Measurements from ENCODE around the gene RAB27B. TPM values are rescaled to one million over a fixed set of nuclear protein-coding genes. Genes with fewer than 3 reads are reported as not detected.
"Not testable (repeated sequence)": the region's sequence is repeated elsewhere in the genome, so short reads cannot be mapped to it uniquely, and the experiment has no call there.

The RAB27B gene
- total RNA-seq, 1 donor from 2014 or later: 13.4 TPM

- Mint-ChIP-seq H3K9me3 (ENCODE audit: low read depth) (peaks cover 2% of the 10 kb centered on the region), H3K4me3 (ENCODE audit: low read depth) (no peak overlapping the region), H3K27me3 (no peaks in the 10 kb centered on the region), H3K4me1 (ENCODE audit: low read depth) (peaks cover 16% of the 10 kb centered on the region), H3K27ac (no peak overlapping the region), H3K36me3 (ENCODE audit: insufficient read depth) (no peaks in the 10 kb centered on the region)
- TF ChIP-seq CTCF (IDR thresholded peaks at IDR 0.05; ENCODE audit: unreplicated experiment): no peak
- DNase-seq (ENCODE audit: low spot score, unreplicated experiment): no peak
These were observed 22.5 kb upstream of the RAB27B start for GRCh38 chr18:54805571-54806334.

DNA sequence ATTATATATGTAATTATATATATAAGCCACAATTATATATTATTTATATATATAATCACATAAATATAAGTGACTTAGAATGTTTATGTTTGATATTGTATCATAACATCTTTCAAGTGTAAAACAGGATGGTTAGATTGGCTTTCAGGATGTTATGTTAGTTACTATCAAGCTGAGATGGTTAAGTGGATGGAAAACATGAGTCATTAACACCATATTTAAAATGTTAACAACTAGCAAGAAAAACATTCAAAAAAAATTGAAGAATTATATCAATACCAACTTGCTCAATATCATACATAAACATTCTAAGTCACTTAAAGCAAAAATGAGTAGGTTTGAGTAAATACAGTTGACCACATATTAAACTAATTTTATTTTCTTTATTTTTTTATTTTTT lies 21.8 kb upstream of the RAB27B start:
- no peaks in the 10 kb centered on the region for H3K27me3 Mint-ChIP-seq
- H3K9me3 Mint-ChIP-seq (ENCODE audit: low read depth): no peaks in the 10 kb centered on the region

GRCh38 chr18:54807303-54807702 lies 21.0 kb upstream of the RAB27B start:
- H3K4me1 Mint-ChIP-seq (ENCODE audit: low read depth): peaks cover 23% of the 10 kb centered on the region
- no peak overlapping the region for H3K4me3 Mint-ChIP-seq (ENCODE audit: low read depth)
- no peaks in the 10 kb centered on the region for H3K36me3 Mint-ChIP-seq (ENCODE audit: insufficient read depth)
- no peak for TF ChIP-seq CTCF (IDR thresholded peaks at IDR 0.05; ENCODE audit: unreplicated experiment)
- no peaks in the 10 kb centered on the region for H3K9me3 Mint-ChIP-seq (ENCODE audit: low read depth)
- no peaks in the 10 kb centered on the region for H3K27me3 Mint-ChIP-seq
- DNase-seq (ENCODE audit: low spot score, unreplicated experiment): no peak
- no peak overlapping the region for H3K27ac Mint-ChIP-seq

More for the DNA sequence above, 21.8 kb upstream of the RAB27B start:
- DNase-seq (ENCODE audit: low spot score, unreplicated experiment): no peak
- H3K27ac Mint-ChIP-seq: no peak overlapping the region
- TF ChIP-seq CTCF (IDR thresholded peaks at IDR 0.05; ENCODE audit: unreplicated experiment): no peak
- no peaks in the 10 kb centered on the region for H3K36me3 Mint-ChIP-seq (ENCODE audit: insufficient read depth)
- H3K4me1 Mint-ChIP-seq (ENCODE audit: low read depth): peaks cover 20% of the 10 kb centered on the region
- H3K4me3 Mint-ChIP-seq (ENCODE audit: low read depth): no peak overlapping the region

DNA sequence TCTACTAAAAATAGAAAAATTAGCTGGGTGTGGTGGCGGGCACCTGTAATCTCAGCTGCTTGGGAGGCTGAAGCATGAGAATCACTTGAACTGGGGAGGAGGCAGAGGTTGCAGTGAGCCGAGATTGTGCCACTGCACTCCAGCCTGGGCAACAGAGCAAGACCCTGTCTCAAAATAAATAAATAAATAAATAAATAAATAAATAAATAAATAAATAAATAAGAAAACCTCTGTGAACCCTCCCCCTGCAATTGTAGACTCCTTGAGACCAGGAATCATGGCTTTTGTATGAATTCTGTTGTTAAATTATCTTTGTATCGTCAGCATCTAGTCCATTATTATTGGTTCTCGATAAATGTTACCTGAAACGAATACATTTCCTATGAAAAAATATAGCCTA lies 17.6 kb upstream of the RAB27B start:
- H3K9me3 Mint-ChIP-seq (ENCODE audit: low read depth); H3K4me3 Mint-ChIP-seq (ENCODE audit: low read depth); DNase-seq (ENCODE audit: low spot score, unreplicated experiment); H3K36me3 Mint-ChIP-seq (ENCODE audit: insufficient read depth); H3K27ac Mint-ChIP-seq; H3K27me3 Mint-ChIP-seq: not testable (repeated sequence)
- H3K4me1 Mint-ChIP-seq (ENCODE audit: low read depth): peaks cover 21% of the 10 kb centered on the region

GRCh38 chr18:54812885-54813284 lies 15.4 kb upstream of the RAB27B start:
- H3K27ac Mint-ChIP-seq: no peak overlapping the region
- no peaks in the 10 kb centered on the region for H3K36me3 Mint-ChIP-seq (ENCODE audit: insufficient read depth)

More at GRCh38 chr18:54812885-54813284, 15.4 kb upstream of the RAB27B start:
- TF ChIP-seq CTCF (IDR thresholded peaks at IDR 0.05; ENCODE audit: unreplicated experiment): no peak
- no peak for DNase-seq (ENCODE audit: low spot score, unreplicated experiment)
- H3K4me1 Mint-ChIP-seq (ENCODE audit: low read depth): peaks cover 18% of the 10 kb centered on the region
- no peak overlapping the region for H3K4me3 Mint-ChIP-seq (ENCODE audit: low read depth)
- peaks cover 3% of the 10 kb centered on the region for H3K9me3 Mint-ChIP-seq (ENCODE audit: low read depth)
- H3K27me3 Mint-ChIP-seq: no peaks in the 10 kb centered on the region

Measured in progenitor cell of endocrine pancreas (in vitro differentiated cells).